MM.1S (cell line): Measurements from ENCODE around the gene ATP6V0A1.

Experiments used
- DNase-seq: peaks from one replicate; pipeline ENCODE4 v3.0.0-alpha.2; 2015
- H2AFZ ChIP-seq: fragments of 300-600 bp; sonication (generic); 2 replicates; pipeline ENCODE4 v1.6.0; 2016; ENCODE audit warnings: antibody characterized with exemption, low read length
- H3F3A ChIP-seq: fragments of 300-600 bp; sonication (generic); 2 replicates; pipeline ENCODE4 v1.6.1; 2016; ENCODE audit warnings: mild to moderate bottlenecking, antibody characterized with exemption, low read length, moderate library complexity, mixed read lengths; ENCODE audit not compliant: insufficient read depth
- H3K27ac ChIP-seq: fragments of 300-600 bp; sonication (generic); 2 replicates; pipeline ENCODE4 v1.5.1; 2016; ENCODE audit warnings: mild to moderate bottlenecking, low read length
- H3K27me3 ChIP-seq: fragments of 300-600 bp; sonication (generic); replicated peaks from 2 replicates; pipeline ENCODE4 v1.6.0; 2016; ENCODE audit warnings: low read length; ENCODE audit not compliant: insufficient read depth
- H3K36me3 ChIP-seq: fragments of 300-600 bp; sonication (generic); replicated peaks from 2 replicates; pipeline ENCODE4 v1.6.1; 2016; ENCODE audit warnings: mild to moderate bottlenecking, low read length, mixed read lengths; ENCODE audit not compliant: insufficient read depth
- H3K4me1 ChIP-seq: fragments of 300-600 bp; sonication (generic); 2 replicates; pipeline ENCODE4 v1.6.1; 2016; ENCODE audit warnings: low read length, mixed read lengths
- H3K4me2 ChIP-seq: fragments of 300-600 bp; sonication (generic); 2 replicates; pipeline ENCODE4 v1.6.0; 2016; ENCODE audit warnings: low read depth, low read length
- H3K4me3 ChIP-seq: fragments of 300-600 bp; sonication (generic); 2 replicates; pipeline ENCODE4 v1.5.1; 2016; ENCODE audit warnings: low read length, mixed read lengths
- H3K79me2 ChIP-seq: fragments of 300-600 bp; sonication (generic); 2 replicates; pipeline ENCODE4 v1.6.1; 2016; ENCODE audit warnings: mixed run types, low read length, mixed read lengths
- H3K9ac ChIP-seq: fragments of 300-600 bp; sonication (generic); 2 replicates; pipeline ENCODE4 v1.6.1; 2016; ENCODE audit warnings: low read length, mixed read lengths
- H3K9me2 ChIP-seq: fragments of 300-600 bp; sonication (generic); replicated peaks from 2 replicates; pipeline ENCODE4 v1.6.1; 2016; ENCODE audit warnings: mild to moderate bottlenecking, low read length, mixed read lengths; ENCODE audit not compliant: insufficient read depth
- H3K9me3 ChIP-seq: fragments of 300-600 bp; sonication (generic); replicated peaks from 2 replicates; pipeline ENCODE4 v1.6.1; 2016; ENCODE audit warnings: mild to moderate bottlenecking, low read length, mixed read lengths; ENCODE audit not compliant: insufficient read depth
- H4K20me1 ChIP-seq: fragments of 300-600 bp; sonication (generic); 2 replicates; pipeline ENCODE4 v1.6.1; 2016; ENCODE audit warnings: mild to moderate bottlenecking, low read length, moderate library complexity, mixed read lengths; ENCODE audit not compliant: insufficient read depth
- EZH2 ChIP-seq: fragments of 300-600 bp; sonication (generic); optimal IDR thresholded peaks from 2 replicates; pipeline ENCODE3; 2017; ENCODE audit warnings: low read depth, mild to moderate bottlenecking, antibody characterized with exemption, low read length, mixed read lengths
- EZH2phosphoT487 ChIP-seq: fragments of 300-600 bp; sonication (generic); IDR thresholded peaks from 2 replicates; pipeline ENCODE4 v1.6.1; 2018; ENCODE audit warnings: antibody characterized with exemption, low read length
- TF ChIP-seq, protein P1 (sequence below): fragments of 300-600 bp; sonication (generic); IDR thresholded peaks from 2 replicates; pipeline ENCODE4 v1.5.1; 2016; ENCODE audit warnings: antibody characterized with exemption, low read length, mixed read lengths

ATP6V0A1 gene

DNA sequence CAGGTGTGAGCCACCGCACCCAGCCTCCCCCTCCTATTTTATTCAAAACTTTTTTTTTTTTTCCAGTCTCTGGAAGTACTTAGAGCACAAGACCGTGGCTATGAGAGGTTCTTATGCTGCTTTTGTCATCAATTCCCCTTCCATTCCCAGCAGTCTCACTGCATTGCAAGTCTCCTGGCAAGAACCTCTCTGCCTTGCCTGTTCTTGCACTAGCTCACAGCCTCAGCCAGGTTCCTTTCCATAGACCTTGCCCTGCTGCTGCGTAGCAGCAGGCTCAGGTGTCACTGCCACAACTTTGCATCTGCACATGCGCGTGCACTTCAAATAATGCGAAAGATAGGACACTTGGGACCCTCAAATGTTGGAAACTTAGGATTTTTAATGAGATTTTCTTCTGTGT is 15.6 kb downstream of the ATP6V0A1 start:
- no peak overlapping the region for H3K4me3 ChIP-seq
- no peak overlapping the region for H2AFZ ChIP-seq
- H3K79me2 ChIP-seq: 0 out of 2 replicates have a peak, but pooled peaks cover 3% of the 10 kb centered on the region
- H3K9me2 ChIP-seq: no peaks in the 10 kb centered on the region
- no peak overlapping the region for H3K27ac ChIP-seq
- H3F3A ChIP-seq: peaks cover 7% of the 10 kb centered on the region
- peaks cover 21% of the 10 kb centered on the region for H3K4me1 ChIP-seq
- H3K27me3 ChIP-seq: no peaks in the 10 kb centered on the region
- H3K4me2 ChIP-seq: peak overlapping the region; percentile 35; the same call in 1 of the 2 replicates
- no peak overlapping the region for H3K9ac ChIP-seq
- DNase-seq: no peak
- H3K9me3 ChIP-seq: no peaks in the 10 kb centered on the region
- H3K36me3 ChIP-seq: peaks cover 11% of the 10 kb centered on the region; the same call in 1 of the 2 replicates
- no peak for TF ChIP-seq EZH2
- TF ChIP-seq, protein P1, sequence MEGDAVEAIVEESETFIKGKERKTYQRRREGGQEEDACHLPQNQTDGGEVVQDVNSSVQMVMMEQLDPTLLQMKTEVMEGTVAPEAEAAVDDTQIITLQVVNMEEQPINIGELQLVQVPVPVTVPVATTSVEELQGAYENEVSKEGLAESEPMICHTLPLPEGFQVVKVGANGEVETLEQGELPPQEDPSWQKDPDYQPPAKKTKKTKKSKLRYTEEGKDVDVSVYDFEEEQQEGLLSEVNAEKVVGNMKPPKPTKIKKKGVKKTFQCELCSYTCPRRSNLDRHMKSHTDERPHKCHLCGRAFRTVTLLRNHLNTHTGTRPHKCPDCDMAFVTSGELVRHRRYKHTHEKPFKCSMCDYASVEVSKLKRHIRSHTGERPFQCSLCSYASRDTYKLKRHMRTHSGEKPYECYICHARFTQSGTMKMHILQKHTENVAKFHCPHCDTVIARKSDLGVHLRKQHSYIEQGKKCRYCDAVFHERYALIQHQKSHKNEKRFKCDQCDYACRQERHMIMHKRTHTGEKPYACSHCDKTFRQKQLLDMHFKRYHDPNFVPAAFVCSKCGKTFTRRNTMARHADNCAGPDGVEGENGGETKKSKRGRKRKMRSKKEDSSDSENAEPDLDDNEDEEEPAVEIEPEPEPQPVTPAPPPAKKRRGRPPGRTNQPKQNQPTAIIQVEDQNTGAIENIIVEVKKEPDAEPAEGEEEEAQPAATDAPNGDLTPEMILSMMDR: no peak
- no peak for TF ChIP-seq EZH2phosphoT487
- no peaks in the 10 kb centered on the region for H4K20me1 ChIP-seq

DNA sequence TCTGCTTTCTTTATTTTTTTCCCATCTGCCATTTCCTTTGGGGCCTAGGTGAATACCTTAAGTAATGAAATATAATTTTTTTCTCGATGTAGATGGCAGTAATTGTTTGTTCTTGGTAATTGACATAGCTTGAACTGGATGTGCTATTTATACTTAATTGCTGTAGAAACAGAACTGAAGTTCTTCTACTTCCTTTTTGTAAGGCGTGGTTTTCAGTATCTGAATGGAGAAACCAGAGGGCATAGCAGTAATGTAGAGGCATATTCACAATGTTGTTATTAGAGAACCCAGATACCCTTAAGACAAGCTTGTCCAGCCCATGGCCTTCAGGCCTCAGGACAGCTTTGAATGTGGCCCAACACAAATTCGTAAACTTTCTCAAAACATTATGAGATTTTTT is 16.4 kb downstream of the ATP6V0A1 start:
- peaks cover 21% of the 10 kb centered on the region for H3K4me1 ChIP-seq
- no peaks in the 10 kb centered on the region for H4K20me1 ChIP-seq
- no peak overlapping the region for H2AFZ ChIP-seq
- H3K9me3 ChIP-seq: no peaks in the 10 kb centered on the region
- 0 out of 2 replicates have a peak, but pooled peaks cover 3% of the 10 kb centered on the region for H3K79me2 ChIP-seq
- no peaks in the 10 kb centered on the region for H3K9me2 ChIP-seq
- peak overlapping the region; percentile 35; the same call in 1 of the 2 replicates for H3K4me2 ChIP-seq
- no peaks in the 10 kb centered on the region for H3K27me3 ChIP-seq
- peaks cover 7% of the 10 kb centered on the region for H3F3A ChIP-seq
- no peak overlapping the region for H3K4me3 ChIP-seq
- peak overlapping the region; percentile 10; the same call in 1 of the 2 replicates for H3K27ac ChIP-seq
- H3K36me3 ChIP-seq: peaks cover 11% of the 10 kb centered on the region; the same call in 1 of the 2 replicates
- TF ChIP-seq EZH2phosphoT487: no peak
- TF ChIP-seq, protein P1: no peak
- TF ChIP-seq EZH2: no peak
- DNase-seq: peak; percentile 29
- no peak overlapping the region for H3K9ac ChIP-seq

DNA sequence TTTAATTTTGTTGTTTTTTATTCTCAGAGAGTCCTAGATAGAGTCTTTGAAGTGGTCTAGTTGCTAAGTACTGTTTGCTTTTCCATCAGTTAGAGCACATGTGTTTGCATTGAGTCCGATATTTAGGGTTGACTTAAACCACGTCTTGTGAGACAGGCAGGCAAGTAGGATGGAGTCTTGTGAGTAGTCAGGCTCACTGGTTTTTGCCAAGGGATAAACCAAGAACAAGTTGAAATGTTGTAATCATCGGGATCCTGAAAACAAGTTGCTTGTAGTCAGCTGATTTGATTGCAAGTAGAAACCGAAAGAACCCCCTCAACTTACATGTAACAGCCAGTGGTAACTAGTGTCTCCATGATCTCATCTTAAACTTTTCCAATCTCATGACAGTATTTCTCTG is 17.2 kb downstream of the ATP6V0A1 start:
- no peak for TF ChIP-seq EZH2
- TF ChIP-seq, protein P1: no peak
- TF ChIP-seq EZH2phosphoT487: no peak
- Histone ChIP-seq H3K36me3 (0 out of 2 replicates have a peak, but pooled peaks cover 11% of the 10 kb centered on the region), H3F3A (peaks cover 7% of the 10 kb centered on the region), H3K79me2 (0 out of 2 replicates have a peak, but pooled peaks cover 3% of the 10 kb centered on the region), H3K9me3 (no peaks in the 10 kb centered on the region), H2AFZ (no peak overlapping the region), H3K9me2 (no peaks in the 10 kb centered on the region), H3K27me3 (no peaks in the 10 kb centered on the region), H3K4me1 (peaks cover 21% of the 10 kb centered on the region), H3K4me2 (peak overlapping the region; percentile 35; the same call in 1 of the 2 replicates), H3K9ac (no peak overlapping the region), H4K20me1 (no peaks in the 10 kb centered on the region), H3K4me3 (no peak overlapping the region), H3K27ac (no peak overlapping the region)
- DNase-seq: no peak
